G401.6 (cell line): Measurements from ENCODE around the gene ADARB2.
"Not testable (repeated sequence)": the region's sequence is repeated elsewhere in the genome, so short reads cannot be mapped to it uniquely, and the experiment has no call there.

Experiments
- FAIRE-seq: peaks from 2 replicates; lab custom pipeline; 2012; peaks lifted over from hg19 to GRCh38; lab: Jason Lieb, UNC

Gene ADARB2

GRCh38 chr10:1166101-1166827, 571.1 kb downstream of the ADARB2 start:
- no peak for FAIRE-seq

- FAIRE-seq = no peak
Measured at GRCh38 chr10:1163831-1164230, 573.5 kb downstream of the ADARB2 start.

GRCh38 chr10:1163204-1163660, 574.1 kb downstream of the ADARB2 start:
- FAIRE-seq = no peak

GRCh38 chr10:1162481-1163203, 574.7 kb downstream of the ADARB2 start:
- no peak for FAIRE-seq

- FAIRE-seq = not testable (repeated sequence)
Measured at GRCh38 chr10:1161315-1161673, 576.0 kb downstream of the ADARB2 start.

- FAIRE-seq = no peak
Measured at GRCh38 chr10:1160561-1161314, 576.6 kb downstream of the ADARB2 start.

- FAIRE-seq = no peak
Measured at GRCh38 chr10:1159131-1160061, 577.9 kb downstream of the ADARB2 start.

- FAIRE-seq = not testable (repeated sequence)
Measured at GRCh38 chr10:1158536-1158935, 578.8 kb downstream of the ADARB2 start.

GRCh38 chr10:1158066-1158465, 579.3 kb downstream of the ADARB2 start:
- FAIRE-seq = no peak

GRCh38 chr10:1157615-1157933, 579.8 kb downstream of the ADARB2 start:
- no peak for FAIRE-seq

- FAIRE-seq = no peak
Measured at GRCh38 chr10:1156921-1157614, 580.3 kb downstream of the ADARB2 start.

GRCh38 chr10:1156616-1156886, 580.8 kb downstream of the ADARB2 start:
- FAIRE-seq = no peak

- FAIRE-seq = no peak
Measured at GRCh38 chr10:1155791-1156615, 581.3 kb downstream of the ADARB2 start.

- FAIRE-seq = no peak
Measured at GRCh38 chr10:1154531-1155295, 582.6 kb downstream of the ADARB2 start.

- no peak for FAIRE-seq
Measured at GRCh38 chr10:1153805-1154351, 583.4 kb downstream of the ADARB2 start.

- FAIRE-seq = no peak
Measured at GRCh38 chr10:1153251-1153763, 584.0 kb downstream of the ADARB2 start.

- no peak for FAIRE-seq
Measured at GRCh38 chr10:1152386-1153250, 584.7 kb downstream of the ADARB2 start.
